ENCODE results near the gene ATP2C2. TPM values are rescaled to one million over a fixed set of nuclear protein-coding genes. Genes with fewer than 3 reads are reported as not detected.

Gene ATP2C2
- total RNA-seq, 1 experiment from 2014 or later = not detected

DNA sequence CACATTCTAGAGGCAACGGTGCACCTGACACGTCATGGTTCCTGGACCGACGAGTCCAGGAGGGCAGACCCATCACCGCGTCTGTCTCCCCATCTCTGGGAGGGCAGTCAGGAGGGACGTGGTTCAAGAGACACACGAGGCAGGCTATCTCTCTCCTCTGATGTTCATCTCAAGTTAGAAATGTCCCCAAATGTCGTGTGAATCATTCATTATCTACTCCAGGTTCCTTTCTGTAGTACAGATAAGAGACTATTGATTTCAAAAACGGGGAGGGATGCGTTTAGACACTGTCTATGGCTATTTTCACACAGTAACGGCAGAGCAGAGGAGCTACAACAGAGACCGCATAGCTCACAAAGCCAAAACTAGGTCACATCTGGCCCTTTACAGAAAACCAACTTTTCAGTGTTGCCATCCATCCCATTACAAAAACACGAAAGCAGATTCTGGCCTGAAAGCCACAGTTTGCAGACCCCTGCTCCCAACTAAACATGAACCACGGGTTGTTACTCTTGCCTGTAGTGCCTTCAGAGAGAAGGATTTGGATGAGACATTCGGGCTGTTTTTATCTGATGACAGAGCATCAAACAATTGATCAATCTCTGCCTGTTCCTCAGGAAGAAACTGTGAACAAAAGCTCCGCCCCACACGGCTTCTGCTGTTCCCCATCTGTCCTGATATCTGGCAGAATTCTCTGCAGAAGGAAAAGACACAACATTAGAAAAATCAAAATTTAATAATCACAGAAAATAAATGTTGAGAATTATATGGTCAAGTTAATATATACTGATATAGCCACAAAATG lies 129.3 kb downstream of the ATP2C2 start:
- Histone ChIP-seq H3K4me3 (ENCODE audit: low read depth, low read length, poor library complexity, severe bottlenecking) (no peak overlapping the region), H3K27ac (ENCODE audit: low read depth, low read length, poor library complexity, severe bottlenecking) (no peak overlapping the region), H3K4me1 (ENCODE audit: insufficient read depth, low read length, poor library complexity, severe bottlenecking) (no peaks in the 10 kb centered on the region), H3K27me3 (replicated peaks; ENCODE audit: insufficient read depth, low read depth, low read length, poor library complexity) (no peaks in the 10 kb centered on the region), H3K36me3 (ENCODE audit: insufficient read depth, low read length, poor library complexity, severe bottlenecking) (peaks cover 17% of the 10 kb centered on the region), H3K9me3 (ENCODE audit: low read depth, low read length, poor library complexity, severe bottlenecking) (no peaks in the 10 kb centered on the region)
- no peak for DNase-seq (ENCODE audit: low spot score)
- no TSS peak for BruUV-seq (replicated peaks)
- intact Hi-C loops (cut with micrococcal nuclease; ENCODE audit: unreplicated experiment) = no loop called here
- CTCF ChIA-PET = no interaction called here
- POLR2A ChIA-PET (ENCODE audit: low non-redundant PET) = no interaction called here
- TF ChIP-seq, protein P1, sequence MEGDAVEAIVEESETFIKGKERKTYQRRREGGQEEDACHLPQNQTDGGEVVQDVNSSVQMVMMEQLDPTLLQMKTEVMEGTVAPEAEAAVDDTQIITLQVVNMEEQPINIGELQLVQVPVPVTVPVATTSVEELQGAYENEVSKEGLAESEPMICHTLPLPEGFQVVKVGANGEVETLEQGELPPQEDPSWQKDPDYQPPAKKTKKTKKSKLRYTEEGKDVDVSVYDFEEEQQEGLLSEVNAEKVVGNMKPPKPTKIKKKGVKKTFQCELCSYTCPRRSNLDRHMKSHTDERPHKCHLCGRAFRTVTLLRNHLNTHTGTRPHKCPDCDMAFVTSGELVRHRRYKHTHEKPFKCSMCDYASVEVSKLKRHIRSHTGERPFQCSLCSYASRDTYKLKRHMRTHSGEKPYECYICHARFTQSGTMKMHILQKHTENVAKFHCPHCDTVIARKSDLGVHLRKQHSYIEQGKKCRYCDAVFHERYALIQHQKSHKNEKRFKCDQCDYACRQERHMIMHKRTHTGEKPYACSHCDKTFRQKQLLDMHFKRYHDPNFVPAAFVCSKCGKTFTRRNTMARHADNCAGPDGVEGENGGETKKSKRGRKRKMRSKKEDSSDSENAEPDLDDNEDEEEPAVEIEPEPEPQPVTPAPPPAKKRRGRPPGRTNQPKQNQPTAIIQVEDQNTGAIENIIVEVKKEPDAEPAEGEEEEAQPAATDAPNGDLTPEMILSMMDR (conservative IDR thresholded peaks at IDR 0.05; ENCODE audit: low read depth, low read length) = no peak
- TF ChIP-seq EZH2 (IDR thresholded peaks at IDR 0.05; ENCODE audit: borderline replicate concordance, low read depth, low read length, poor library complexity, severe bottlenecking) = no peak

DNA sequence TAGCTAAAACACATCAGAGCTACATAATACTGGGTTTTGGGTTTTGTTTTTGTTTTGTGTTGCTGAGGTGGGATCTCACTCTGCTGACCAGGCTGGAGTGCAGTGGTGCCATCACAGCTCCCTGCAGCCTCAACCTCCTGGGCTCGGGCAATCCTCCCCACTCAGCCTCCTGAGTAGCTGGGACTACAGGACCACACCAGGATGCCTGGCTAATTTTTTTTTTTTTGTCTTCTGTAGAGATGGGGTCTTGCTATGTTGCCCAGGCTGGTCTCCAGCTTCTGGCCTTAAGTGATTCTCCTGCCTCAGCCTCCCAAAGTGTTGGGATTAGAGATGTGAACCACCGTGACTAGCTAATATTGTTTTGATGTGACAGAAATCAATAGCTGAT lies 129.9 kb downstream of the ATP2C2 start:
- Histone ChIP-seq H3K9me3 (ENCODE audit: low read depth, low read length, poor library complexity, severe bottlenecking) (no peaks in the 10 kb centered on the region), H3K27ac (ENCODE audit: low read depth, low read length, poor library complexity, severe bottlenecking) (no peak overlapping the region), H3K4me1 (ENCODE audit: insufficient read depth, low read length, poor library complexity, severe bottlenecking) (no peaks in the 10 kb centered on the region), H3K36me3 (ENCODE audit: insufficient read depth, low read length, poor library complexity, severe bottlenecking) (peaks cover 12% of the 10 kb centered on the region), H3K27me3 (replicated peaks; ENCODE audit: insufficient read depth, low read depth, low read length, poor library complexity) (no peaks in the 10 kb centered on the region), H3K4me3 (ENCODE audit: low read depth, low read length, poor library complexity, severe bottlenecking) (no peak overlapping the region)
- no TSS peak for BruUV-seq (replicated peaks)
- intact Hi-C loops (cut with micrococcal nuclease; ENCODE audit: unreplicated experiment) = no loop called here
- DNase-seq (ENCODE audit: low spot score) = no peak
- ChIA-PET CTCF (no interaction called here), POLR2A (ENCODE audit: low non-redundant PET) (no interaction called here)
- TF ChIP-seq, protein P1 (conservative IDR thresholded peaks at IDR 0.05; ENCODE audit: low read depth, low read length) = no peak
- no peak for TF ChIP-seq EZH2 (IDR thresholded peaks at IDR 0.05; ENCODE audit: borderline replicate concordance, low read depth, low read length, poor library complexity, severe bottlenecking)

DNA sequence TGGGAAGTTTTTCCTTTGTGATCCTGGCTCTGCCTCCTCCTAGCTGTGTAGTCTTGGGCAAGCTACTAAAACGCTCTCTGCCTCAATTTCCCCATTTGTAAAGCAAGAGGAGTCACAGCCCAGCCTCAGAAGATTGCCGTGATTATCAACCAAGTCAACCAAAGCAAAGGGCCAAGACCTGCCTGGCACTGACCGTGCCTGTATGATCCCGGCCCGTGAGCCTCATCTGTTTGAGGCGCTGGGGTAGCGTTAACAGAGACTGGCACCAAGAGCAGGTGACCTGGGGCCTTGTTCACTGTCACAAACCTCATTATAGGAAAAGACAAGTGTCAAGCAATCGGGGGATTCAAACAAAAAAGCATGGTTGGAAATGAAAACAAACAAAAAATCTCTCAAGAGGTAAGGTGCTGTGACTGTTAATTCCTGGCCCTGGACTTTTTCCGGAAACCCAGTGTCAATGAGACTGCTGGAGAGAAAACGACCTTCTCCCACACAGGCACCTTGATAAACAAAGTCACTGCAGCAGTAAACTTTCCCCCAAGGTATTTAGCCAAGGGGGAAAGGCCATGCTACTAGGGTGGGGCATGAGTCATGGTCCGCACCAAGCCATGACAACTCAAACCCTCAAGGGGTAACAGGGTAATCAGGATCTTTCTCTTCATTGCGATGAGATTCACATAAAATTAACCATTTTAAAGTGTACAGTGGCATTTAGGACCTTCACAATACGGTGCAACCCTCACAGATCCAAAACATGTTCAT lies 130.7 kb downstream of the ATP2C2 start:
- POLR2A ChIA-PET (ENCODE audit: low non-redundant PET) = no interaction called here
- no peak for DNase-seq (ENCODE audit: low spot score)
- peaks cover 3% of the 10 kb centered on the region for H3K4me1 ChIP-seq (ENCODE audit: insufficient read depth, low read length, poor library complexity, severe bottlenecking)

More for the DNA sequence above, 130.7 kb downstream of the ATP2C2 start:
- Histone ChIP-seq H3K9me3 (ENCODE audit: low read depth, low read length, poor library complexity, severe bottlenecking) (no peaks in the 10 kb centered on the region), H3K36me3 (ENCODE audit: insufficient read depth, low read length, poor library complexity, severe bottlenecking) (peaks cover 5% of the 10 kb centered on the region), H3K27me3 (replicated peaks; ENCODE audit: insufficient read depth, low read depth, low read length, poor library complexity) (no peaks in the 10 kb centered on the region), H3K27ac (ENCODE audit: low read depth, low read length, poor library complexity, severe bottlenecking) (no peak overlapping the region), H3K4me3 (ENCODE audit: low read depth, low read length, poor library complexity, severe bottlenecking) (no peak overlapping the region)
- no TSS peak for BruUV-seq (replicated peaks)
- TF ChIP-seq, protein P1 (conservative IDR thresholded peaks at IDR 0.05; ENCODE audit: low read depth, low read length) = no peak
- no peak for TF ChIP-seq EZH2 (IDR thresholded peaks at IDR 0.05; ENCODE audit: borderline replicate concordance, low read depth, low read length, poor library complexity, severe bottlenecking)
- intact Hi-C loops (cut with micrococcal nuclease; ENCODE audit: unreplicated experiment) = no loop called here
- CTCF ChIA-PET = no interaction called here
